OCI-LY1 (cell line): ENCODE measurements around the gene SLC9A9.

Source experiments
- CTCF ChIP-seq: fragments of 200-600 bp; sonication (generic), shearing (Covaris generic); IDR thresholded peaks from 2 replicates; pipeline ENCODE4 v1.5.1; 2017; ENCODE audit warnings: mild to moderate bottlenecking, antibody characterized with exemption, low read length, moderate library complexity, mixed read lengths
- EZH2 ChIP-seq: fragments of 200-600 bp; sonication (generic), shearing (Covaris generic); IDR thresholded peaks from 2 replicates; pipeline ENCODE4 v1.8.0; 2017; ENCODE audit warnings: borderline replicate concordance, mixed run types, mild to moderate bottlenecking, antibody characterized with exemption, low read length, moderate library complexity, mixed read lengths

- no peak for TF ChIP-seq CTCF
- TF ChIP-seq EZH2, result no peak
Measured at GRCh38 chr3:143727391-143727790, 120.9 kb downstream of the SLC9A9 start.
